Neuronal stem cell (in vitro differentiated cells): ENCODE data around the gene AKT1S1. TPM values are rescaled to one million over a fixed set of nuclear protein-coding genes. Genes with fewer than 3 reads are reported as not detected.
"Not testable (repeated sequence)": the region's sequence is repeated elsewhere in the genome, so short reads cannot be mapped to it uniquely, and the experiment has no call there.

ENCODE experiments used
- DNase-seq: peaks from one replicate; pipeline ENCODE4 v3.0.0-alpha.2; 2013; ENCODE audit warnings: low spot score
- H2AFZ ChIP-seq: one replicate; pipeline ENCODE4 v1.6.1; 2013; ENCODE audit warnings: mild to moderate bottlenecking, low read length, inconsistent platforms
- H2AK5ac ChIP-seq: 2 replicates; pipeline ENCODE4 v1.6.1; 2013; ENCODE audit warnings: low read depth, mild to moderate bottlenecking, inconsistent platforms, low read length, moderate library complexity, mixed read lengths
- H2BK120ac ChIP-seq: 2 replicates; pipeline ENCODE4 v1.6.1; 2013; ENCODE audit warnings: low read depth, mild to moderate bottlenecking, inconsistent platforms, low read length, moderate library complexity, mixed read lengths
- H2BK12ac ChIP-seq: one replicate; pipeline ENCODE4 v1.6.1; 2013; ENCODE audit warnings: low read length, inconsistent platforms
- H2BK15ac ChIP-seq: 2 replicates; pipeline ENCODE4 v1.6.1; 2013; ENCODE audit warnings: mild to moderate bottlenecking, low read length, inconsistent platforms, mixed read lengths
- H2BK5ac ChIP-seq: one replicate; pipeline ENCODE4 v1.6.1; 2013; ENCODE audit warnings: inconsistent platforms, mild to moderate bottlenecking, low read length, moderate library complexity
- H3K14ac ChIP-seq: one replicate; pipeline ENCODE4 v1.6.1; 2013; ENCODE audit warnings: low read length, inconsistent platforms
- H3K18ac ChIP-seq: 2 replicates; pipeline ENCODE4 v1.6.1; 2013; ENCODE audit warnings: low read length, inconsistent platforms
- H3K23ac ChIP-seq: 2 replicates; pipeline ENCODE4 v1.6.1; 2013; ENCODE audit warnings: low read depth, mild to moderate bottlenecking, mixed read lengths, low read length, inconsistent platforms; ENCODE audit not compliant: poor library complexity
- H3K27ac ChIP-seq: replicated peaks from 3 replicates; pipeline ENCODE4 v1.5.1; 2013; ENCODE audit warnings: low read length, inconsistent platforms
- H3K27me3 ChIP-seq, 3 experiments: 2 replicates each; pipeline ENCODE4 v1.6.1; 2013; ENCODE audit warnings: low read length in 3 of 3, mild to moderate bottlenecking in 2 of 3, inconsistent platforms in 1 of 3, low read depth in 1 of 3, mixed read lengths in 1 of 3, moderate library complexity in 1 of 3; ENCODE audit not compliant: control insufficient read depth in 3 of 3, insufficient read depth in 3 of 3
- H3K36me3 ChIP-seq, 2 donors: replicated peaks in 1 of 2; 2 replicates each; pipeline ENCODE4 v1.6.1; 2013; ENCODE audit warnings: low read length in 2 of 2; ENCODE audit not compliant: control insufficient read depth in 2 of 2, insufficient read depth in 2 of 2
- H3K4ac ChIP-seq: 2 replicates; pipeline ENCODE4 v1.6.1; 2013; ENCODE audit warnings: inconsistent platforms, mild to moderate bottlenecking, low read length, moderate library complexity
- H3K4me1 ChIP-seq, 2 donors: 1 replicate in 1 of 2; 2 replicates in 1 of 2; pipeline ENCODE4 v1.6.1; 2013; ENCODE audit warnings: low read length in 2 of 2, low read depth in 1 of 2; ENCODE audit not compliant: control insufficient read depth in 2 of 2, insufficient read depth in 1 of 2
- H3K4me2 ChIP-seq: one replicate; pipeline ENCODE4 v1.6.1; 2013; ENCODE audit warnings: mild to moderate bottlenecking, low read length, inconsistent platforms; ENCODE audit not compliant: insufficient read depth, poor library complexity, severe bottlenecking
- H3K4me3 ChIP-seq, 2 donors: 2 replicates each; pipeline ENCODE4 v1.5.1; 2013; ENCODE audit warnings: low read length in 2 of 2, mild to moderate bottlenecking in 2 of 2, inconsistent platforms in 1 of 2, moderate library complexity in 1 of 2
- H3K79me1 ChIP-seq: one replicate; pipeline ENCODE4 v1.6.1; 2013; ENCODE audit warnings: low read depth, mild to moderate bottlenecking, inconsistent platforms, low read length, moderate library complexity
- H3K9ac ChIP-seq: one replicate; pipeline ENCODE4 v1.6.1; 2013; ENCODE audit warnings: mild to moderate bottlenecking, low read depth, low read length, inconsistent platforms; ENCODE audit not compliant: poor library complexity
- H3K9me3 ChIP-seq, 2 donors: replicated peaks in 1 of 2; 2 replicates each; pipeline versions ENCODE3 to v1.6.1; 2013; ENCODE audit warnings: low read length in 2 of 2, mild to moderate bottlenecking in 2 of 2, inconsistent platforms in 1 of 2, low read depth in 1 of 2, mixed read lengths in 1 of 2, moderate library complexity in 1 of 2; ENCODE audit not compliant: control insufficient read depth in 2 of 2, insufficient read depth in 1 of 2
- H4K8ac ChIP-seq: one replicate; pipeline ENCODE4 v1.6.1; 2013; ENCODE audit warnings: low read depth, mild to moderate bottlenecking, inconsistent platforms, low read length, moderate library complexity
- H4K91ac ChIP-seq: one replicate; pipeline ENCODE4 v1.6.1; 2013; ENCODE audit warnings: low read length, low read depth, mild to moderate bottlenecking, inconsistent platforms; ENCODE audit not compliant: poor library complexity
- WGBS, 2 donors: extraction: QIAGEN DNeasy Blood & Tissue Kit; methylation state at CpG; one replicate each; pipeline ENCODE4 v1.1.7; 2013; ENCODE audit warnings: missing lambda C conversion rate in 2 of 2, mixed read lengths in 1 of 2; ENCODE audit not compliant: insufficient read length in 2 of 2, insufficient replicate concordance in 1 of 2; ENCODE audit errors: extremely low coverage in 2 of 2; 5-methylcytosine and 5-hydroxymethylcytosine counted together
- polyA plus RNA-seq, 2 experiments: library from polyadenylated mRNA; stranded (reverse); fragments of 200-250 nt; gene quantifications; one replicate each; pipeline ENCODE4 v1.2.3, GENCODE V29; 2013

Gene AKT1S1
- polyA plus RNA-seq (2013, experiment 1 of 2): 45.3 TPM
- 42.9 TPM for polyA plus RNA-seq (2013, experiment 2 of 2)

GRCh38 chr19:49877020-49877878 is at the start of gene AKT1S1, which contains the start of gene TBC1D17:
TSS of gene AKT1S1 (minus strand) at chr19:49877355. CDS start at chr19:49873295, 4,060 bp downstream.
TSS of gene TBC1D17 (plus strand) at chr19:49877702. CDS start at chr19:49877724, 22 bp downstream.
- H3K14ac ChIP-seq: peak within 1 kb of the TSS; percentile 92
- peak within 1 kb of the TSS; percentile 96 for H2BK5ac ChIP-seq
- no peaks in the 10 kb centered on the region for H3K27me3 ChIP-seq
- peaks cover 0 to 2% of the 10 kb centered on the region in 2 donors for H3K9me3 ChIP-seq
- no CpG with 5 or more reads among the region's 61 CpGs for WGBS, 2 donors
- no peak within 1 kb of the TSS for H4K8ac ChIP-seq
- no peak within 1 kb of the TSS for H2BK12ac ChIP-seq
- peak within 1 kb of the TSS; percentile 47 for H2AK5ac ChIP-seq
- peak within 1 kb of the TSS; percentile 100 for H3K9ac ChIP-seq
- peak within 1 kb of the TSS; percentile 95 for H3K27ac ChIP-seq
- H4K91ac ChIP-seq: peak within 1 kb of the TSS; percentile 38
- H3K18ac ChIP-seq: peak within 1 kb of the TSS; percentile 99
- peak within 1 kb of the TSS; percentile 98 for H3K23ac ChIP-seq
- peaks cover 10 to 12% of the 10 kb centered on the region in 2 donors for H3K4me1 ChIP-seq
- H2BK15ac ChIP-seq: peak within 1 kb of the TSS; percentile 81
- H3K36me3 ChIP-seq: peaks cover 32 to 33% of the 10 kb centered on the region in 2 donors
- peak; percentile 100 for DNase-seq
- H2BK120ac ChIP-seq: peak within 1 kb of the TSS; percentile 52
- peak within 1 kb of the TSS; percentile 93 for H2AFZ ChIP-seq
- H3K4me3 ChIP-seq: peak within 1 kb of the TSS; percentile 86 to 93
- H3K4ac ChIP-seq: peak within 1 kb of the TSS; percentile 27
- peak within 1 kb of the TSS; percentile 97 for H3K4me2 ChIP-seq
- H3K79me1 ChIP-seq: peaks cover 17% of the 10 kb centered on the region

- no peak overlapping the region for H2AK5ac ChIP-seq
- peaks cover 7 to 16% of the 10 kb centered on the region in 2 donors for H3K4me1 ChIP-seq
- peaks cover 41 to 70% of the 10 kb centered on the region in 2 donors for H3K36me3 ChIP-seq
- no peak overlapping the region for H3K4ac ChIP-seq
- H4K91ac ChIP-seq: no peak overlapping the region
- DNase-seq: no peak
- H2BK12ac ChIP-seq: no peak overlapping the region
- no peak overlapping the region for H3K18ac ChIP-seq
- H3K4me3 ChIP-seq: no peak overlapping the region
- H3K9ac ChIP-seq: no peak overlapping the region
- no peak overlapping the region for H2AFZ ChIP-seq
- no peak overlapping the region for H2BK15ac ChIP-seq
- no peak overlapping the region for H2BK120ac ChIP-seq
- no peak overlapping the region for H4K8ac ChIP-seq
- H3K9me3 ChIP-seq: no peaks in the 10 kb centered on the region
- H3K14ac ChIP-seq: no peak overlapping the region
- H2BK5ac ChIP-seq: no peak overlapping the region
- H3K4me2 ChIP-seq: no peak overlapping the region
- H3K79me1 ChIP-seq: peaks cover 28% of the 10 kb centered on the region
- H3K23ac ChIP-seq: no peak overlapping the region
- WGBS, 2 donors: no CpG with 5 or more reads among the region's 10 CpGs
- no peaks in the 10 kb centered on the region for H3K27me3 ChIP-seq
- no peak overlapping the region for H3K27ac ChIP-seq
Measured at GRCh38 chr19:49926515-49926914, 49.4 kb upstream of the AKT1S1 start.

GRCh38 chr19:49925486-49925885 is 48.3 kb upstream of the AKT1S1 start:
- no CpG with 5 or more reads among the region's 5 CpGs for WGBS, 2 donors
- no peak for DNase-seq
- Histone ChIP-seq H2BK5ac (no peak overlapping the region), H4K91ac (no peak overlapping the region), H2BK12ac (no peak overlapping the region), H3K27me3 (no peaks in the 10 kb centered on the region), H3K9me3 (no peaks in the 10 kb centered on the region), H2BK120ac (no peak overlapping the region), H3K9ac (no peak overlapping the region), H3K4ac (no peak overlapping the region), H3K79me1 (peaks cover 33% of the 10 kb centered on the region), H3K4me3 (no peak overlapping the region), H3K27ac (no peak overlapping the region), H3K4me1 (peaks cover 7 to 18% of the 10 kb centered on the region in 2 donors), H3K23ac (no peak overlapping the region), H4K8ac (no peak overlapping the region), H3K36me3 (peaks cover 43 to 74% of the 10 kb centered on the region in 2 donors), H3K14ac (no peak overlapping the region), H2AK5ac (no peak overlapping the region), H2AFZ (no peak overlapping the region), H2BK15ac (no peak overlapping the region), H3K18ac (no peak overlapping the region), H3K4me2 (no peak overlapping the region)

- H3K4me3 ChIP-seq, H3K4me2 ChIP-seq, H4K91ac ChIP-seq, H2AFZ ChIP-seq, H2BK120ac ChIP-seq, H2BK15ac ChIP-seq, H3K27me3 ChIP-seq, DNase-seq, H2BK12ac ChIP-seq, H3K18ac ChIP-seq, H4K8ac ChIP-seq, H3K27ac ChIP-seq, H3K23ac ChIP-seq, H3K4ac ChIP-seq, H3K9me3 ChIP-seq, H2AK5ac ChIP-seq, H3K14ac ChIP-seq, H2BK5ac ChIP-seq: not testable (repeated sequence)
- Histone ChIP-seq H3K79me1 (peaks cover 34% of the 10 kb centered on the region), H3K4me1 (peaks cover 7 to 16% of the 10 kb centered on the region in 2 donors), H3K9ac (peak overlapping the region; percentile 74), H3K36me3 (peaks cover 43 to 78% of the 10 kb centered on the region in 2 donors)
- WGBS, 2 donors: no CpG with 5 or more reads among the region's 13 CpGs
Measured at GRCh38 chr19:49924881-49925210, 47.7 kb upstream of the AKT1S1 start.
